Osteoblast (primary cell): ENCODE measurements around the gene GADD45A. TPM values are rescaled to one million over a fixed set of nuclear protein-coding genes. Genes with fewer than 3 reads are reported as not detected.
"Not testable (repeated sequence)": the region's sequence is repeated elsewhere in the genome, so short reads cannot be mapped to it uniquely, and the experiment has no call there.

Experiments
- DNase-seq: peaks from one replicate; pipeline ENCODE4 v3.0.0; 2011; ENCODE audit warnings: low spot score, mixed read lengths; ENCODE audit not compliant: insufficient read length; ENCODE audit errors: missing footprints
- H2AFZ ChIP-seq: 2 replicates; pipeline ENCODE4 v1.6.0; 2011; ENCODE audit warnings: mild to moderate bottlenecking, low read length
- H3K27ac ChIP-seq: 2 replicates; pipeline ENCODE4 v1.5.1; 2011; ENCODE audit warnings: mild to moderate bottlenecking, low read depth, low read length, moderate library complexity
- H3K27me3 ChIP-seq: 2 replicates; pipeline ENCODE4 v1.6.0; 2012; ENCODE audit warnings: mild to moderate bottlenecking, control low read depth, inconsistent platforms, low read length, moderate library complexity; ENCODE audit not compliant: insufficient read depth
- H3K36me3 ChIP-seq: 2 replicates; pipeline ENCODE4 v1.5.1; 2011; ENCODE audit warnings: mild to moderate bottlenecking, low read length, control low read depth, moderate library complexity; ENCODE audit not compliant: insufficient read depth
- H3K4me1 ChIP-seq: 2 replicates; pipeline ENCODE4 v1.5.1; 2011; ENCODE audit warnings: mild to moderate bottlenecking, low read length, control low read depth, moderate library complexity; ENCODE audit not compliant: insufficient read depth
- H3K4me2 ChIP-seq: 2 replicates; pipeline ENCODE4 v1.6.0; 2011; ENCODE audit warnings: mild to moderate bottlenecking, low read length; ENCODE audit not compliant: insufficient read depth
- H3K4me3 ChIP-seq: fragments of 200-600 bp; sonication (generic); 3 replicates; pipeline ENCODE4 v1.5.1; 2012; ENCODE audit warnings: mild to moderate bottlenecking, low read length, inconsistent platforms; ENCODE audit not compliant: insufficient read depth
- H3K79me2 ChIP-seq: 2 replicates; pipeline ENCODE4 v1.6.0; 2012; ENCODE audit warnings: mild to moderate bottlenecking, low read length, control low read depth, inconsistent platforms; ENCODE audit not compliant: insufficient read depth
- H3K9me3 ChIP-seq: 2 replicates; pipeline ENCODE4 v1.5.1; 2011; ENCODE audit warnings: low read depth, low read length, control low read depth
- H4K20me1 ChIP-seq: 2 replicates; pipeline ENCODE4 v1.6.0; 2012; ENCODE audit warnings: mild to moderate bottlenecking, low read length, control low read depth; ENCODE audit not compliant: insufficient read depth
- total RNA-seq: library from RNA; depleted of rRNA; stranded (reverse); fragments of >200 nt; gene quantifications from 2 replicates; pipeline ENCODE4 v1.2.3, GENCODE V29; 2012
- TF ChIP-seq, protein P1 (sequence below): IDR thresholded peaks from 2 replicates; pipeline ENCODE4 v1.5.1; 2011; ENCODE audit warnings: mild to moderate bottlenecking, low read depth, low read length, moderate library complexity; ENCODE audit errors: extremely low read depth

Gene GADD45A
- total RNA-seq, 1 donor = 48.9 TPM

GRCh38 chr1:67651031-67651430 lies 34.0 kb upstream of the GADD45A start:
- H4K20me1 ChIP-seq = no peaks in the 10 kb centered on the region
- no peaks in the 10 kb centered on the region for H3K27me3 ChIP-seq
- no peak overlapping the region for H3K4me3 ChIP-seq
- no peaks in the 10 kb centered on the region for H3K9me3 ChIP-seq
- H3K27ac ChIP-seq = no peak overlapping the region
- H3K4me1 ChIP-seq = peaks cover 26% of the 10 kb centered on the region
- no peak for DNase-seq
- no peak overlapping the region for H2AFZ ChIP-seq
- no peaks in the 10 kb centered on the region for H3K36me3 ChIP-seq
- TF ChIP-seq, protein P1, sequence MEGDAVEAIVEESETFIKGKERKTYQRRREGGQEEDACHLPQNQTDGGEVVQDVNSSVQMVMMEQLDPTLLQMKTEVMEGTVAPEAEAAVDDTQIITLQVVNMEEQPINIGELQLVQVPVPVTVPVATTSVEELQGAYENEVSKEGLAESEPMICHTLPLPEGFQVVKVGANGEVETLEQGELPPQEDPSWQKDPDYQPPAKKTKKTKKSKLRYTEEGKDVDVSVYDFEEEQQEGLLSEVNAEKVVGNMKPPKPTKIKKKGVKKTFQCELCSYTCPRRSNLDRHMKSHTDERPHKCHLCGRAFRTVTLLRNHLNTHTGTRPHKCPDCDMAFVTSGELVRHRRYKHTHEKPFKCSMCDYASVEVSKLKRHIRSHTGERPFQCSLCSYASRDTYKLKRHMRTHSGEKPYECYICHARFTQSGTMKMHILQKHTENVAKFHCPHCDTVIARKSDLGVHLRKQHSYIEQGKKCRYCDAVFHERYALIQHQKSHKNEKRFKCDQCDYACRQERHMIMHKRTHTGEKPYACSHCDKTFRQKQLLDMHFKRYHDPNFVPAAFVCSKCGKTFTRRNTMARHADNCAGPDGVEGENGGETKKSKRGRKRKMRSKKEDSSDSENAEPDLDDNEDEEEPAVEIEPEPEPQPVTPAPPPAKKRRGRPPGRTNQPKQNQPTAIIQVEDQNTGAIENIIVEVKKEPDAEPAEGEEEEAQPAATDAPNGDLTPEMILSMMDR = no peak
- H3K4me2 ChIP-seq = no peak overlapping the region
- no peaks in the 10 kb centered on the region for H3K79me2 ChIP-seq

DNA sequence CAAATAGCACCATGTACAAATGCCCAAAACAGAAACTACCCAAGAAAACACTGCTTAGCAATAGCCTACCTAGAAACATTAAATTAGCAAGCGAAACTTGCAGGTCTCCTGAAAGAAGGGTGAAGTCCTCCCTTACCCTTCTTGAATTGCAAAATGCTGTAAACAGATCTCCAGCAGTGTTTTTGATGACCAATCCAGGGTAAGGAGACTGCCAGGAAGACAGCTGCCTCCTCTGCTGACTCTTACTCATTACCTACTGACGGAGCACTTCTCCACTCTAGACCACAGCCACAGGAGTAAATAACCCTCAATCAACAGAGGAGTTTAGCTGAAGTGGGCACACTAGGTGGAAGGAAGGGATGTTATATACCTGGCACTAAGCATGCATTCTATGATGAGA lies 32.2 kb upstream of the GADD45A start:
- TF ChIP-seq, protein P1 = no peak
- H3K27me3 ChIP-seq = no peaks in the 10 kb centered on the region
- no peaks in the 10 kb centered on the region for H3K36me3 ChIP-seq
- no peaks in the 10 kb centered on the region for H3K9me3 ChIP-seq
- H3K4me1 ChIP-seq = peaks cover 10% of the 10 kb centered on the region
- peak overlapping the region; percentile 35 for H3K4me2 ChIP-seq
- H3K79me2 ChIP-seq = no peaks in the 10 kb centered on the region
- no peaks in the 10 kb centered on the region for H4K20me1 ChIP-seq
- peak overlapping the region; percentile 22 for H3K27ac ChIP-seq
- H2AFZ ChIP-seq = peak overlapping the region; percentile 30
- peak; percentile 45 for DNase-seq
- H3K4me3 ChIP-seq = no peak overlapping the region

DNA sequence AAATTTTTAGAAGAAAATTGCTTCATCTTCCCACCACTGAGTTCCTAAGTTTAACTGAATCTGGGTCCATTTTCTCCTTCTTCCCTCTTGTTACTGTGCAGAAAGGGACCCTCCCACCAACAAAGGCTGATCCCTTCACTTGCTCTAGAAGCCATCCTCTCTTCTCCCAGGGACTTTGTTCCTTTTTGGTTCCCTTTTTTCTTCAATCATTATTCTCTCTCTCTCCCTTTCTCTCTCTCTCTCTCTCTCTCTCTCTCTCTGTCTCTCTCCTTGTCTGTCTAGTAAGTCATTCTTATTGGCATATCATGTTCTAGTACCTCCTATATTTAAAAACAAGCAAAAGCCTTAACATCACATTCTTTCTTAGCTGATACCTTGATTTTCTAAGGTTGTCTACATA lies 31.7 kb upstream of the GADD45A start:
- H3K79me2 ChIP-seq = no peaks in the 10 kb centered on the region
- H4K20me1 ChIP-seq = no peaks in the 10 kb centered on the region
- H2AFZ ChIP-seq = no peak overlapping the region
- peak overlapping the region; percentile 22 for H3K27ac ChIP-seq
- H3K9me3 ChIP-seq = no peaks in the 10 kb centered on the region
- no peak for DNase-seq
- TF ChIP-seq, protein P1 = no peak
- no peaks in the 10 kb centered on the region for H3K27me3 ChIP-seq
- no peak overlapping the region for H3K4me3 ChIP-seq
- peak overlapping the region; percentile 35 for H3K4me2 ChIP-seq
- no peaks in the 10 kb centered on the region for H3K36me3 ChIP-seq
- H3K4me1 ChIP-seq = peaks cover 10% of the 10 kb centered on the region

- H3K79me2 ChIP-seq = no peaks in the 10 kb centered on the region
- H3K4me1 ChIP-seq = peaks cover 6% of the 10 kb centered on the region
- H3K4me3 ChIP-seq = no peak overlapping the region
- TF ChIP-seq, protein P1 = no peak
- no peaks in the 10 kb centered on the region for H4K20me1 ChIP-seq
- no peak overlapping the region for H3K4me2 ChIP-seq
- no peak for DNase-seq
- H3K36me3 ChIP-seq = no peaks in the 10 kb centered on the region
- no peaks in the 10 kb centered on the region for H3K9me3 ChIP-seq
- H3K27me3 ChIP-seq = no peaks in the 10 kb centered on the region
- H2AFZ ChIP-seq = no peak overlapping the region
- H3K27ac ChIP-seq = no peak overlapping the region
Measured at GRCh38 chr1:67655581-67655980, 29.4 kb upstream of the GADD45A start.

DNA sequence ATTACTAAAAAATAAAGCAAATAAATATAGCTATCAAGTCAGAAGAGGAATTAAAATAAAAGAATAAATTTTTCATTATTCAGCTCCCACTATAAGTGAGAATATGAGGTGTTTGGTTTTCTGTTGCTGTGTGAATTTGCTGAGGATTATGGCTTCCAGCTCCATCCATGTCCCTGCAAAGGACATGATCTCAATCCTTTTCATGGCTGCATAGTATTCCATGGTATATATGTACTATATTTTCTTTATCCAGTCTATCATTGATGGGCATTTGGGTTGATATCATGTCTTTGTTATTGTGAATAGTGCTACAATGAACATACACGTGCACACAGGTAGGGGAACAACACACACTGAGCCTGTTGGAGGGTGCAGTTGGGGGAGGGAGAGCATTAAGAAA lies 27.8 kb upstream of the GADD45A start:
- not testable (repeated sequence) for DNase-seq

More for the DNA sequence above, 27.8 kb upstream of the GADD45A start:
- H3K79me2 ChIP-seq, H4K20me1 ChIP-seq, H3K27me3 ChIP-seq, H3K4me1 ChIP-seq, H3K27ac ChIP-seq, H3K9me3 ChIP-seq, H2AFZ ChIP-seq, H3K36me3 ChIP-seq, H3K4me3 ChIP-seq, H3K4me2 ChIP-seq: not testable (repeated sequence)
